GM13977 (cell line): Measurements from ENCODE around the gene C1orf159.

Source experiments
- DNase-seq: peaks from one replicate; pipeline ENCODE4 v3.0.0; 2012; ENCODE audit warnings: low spot score
- in situ Hi-C: fragments of 300-500 bp; cut with MboI; formaldehyde crosslinking; loops from one replicate; pipeline ENCODE4 v1.12.0; 2022; ENCODE audit warnings: low sequenced_read_pairs, low pct_unique_long_range_greater_than_20kb, mixed read lengths, inconsistent platforms; ENCODE audit not compliant: unreplicated experiment
- TF ChIP-seq, protein P1 (sequence below): IDR thresholded peaks from 2 replicates; pipeline ENCODE4 v1.5.1; 2012; ENCODE audit warnings: mild to moderate bottlenecking, control low read depth; ENCODE audit not compliant: insufficient read depth; ENCODE audit errors: extremely low read depth, missing control alignments

The C1orf159 gene

DNA sequence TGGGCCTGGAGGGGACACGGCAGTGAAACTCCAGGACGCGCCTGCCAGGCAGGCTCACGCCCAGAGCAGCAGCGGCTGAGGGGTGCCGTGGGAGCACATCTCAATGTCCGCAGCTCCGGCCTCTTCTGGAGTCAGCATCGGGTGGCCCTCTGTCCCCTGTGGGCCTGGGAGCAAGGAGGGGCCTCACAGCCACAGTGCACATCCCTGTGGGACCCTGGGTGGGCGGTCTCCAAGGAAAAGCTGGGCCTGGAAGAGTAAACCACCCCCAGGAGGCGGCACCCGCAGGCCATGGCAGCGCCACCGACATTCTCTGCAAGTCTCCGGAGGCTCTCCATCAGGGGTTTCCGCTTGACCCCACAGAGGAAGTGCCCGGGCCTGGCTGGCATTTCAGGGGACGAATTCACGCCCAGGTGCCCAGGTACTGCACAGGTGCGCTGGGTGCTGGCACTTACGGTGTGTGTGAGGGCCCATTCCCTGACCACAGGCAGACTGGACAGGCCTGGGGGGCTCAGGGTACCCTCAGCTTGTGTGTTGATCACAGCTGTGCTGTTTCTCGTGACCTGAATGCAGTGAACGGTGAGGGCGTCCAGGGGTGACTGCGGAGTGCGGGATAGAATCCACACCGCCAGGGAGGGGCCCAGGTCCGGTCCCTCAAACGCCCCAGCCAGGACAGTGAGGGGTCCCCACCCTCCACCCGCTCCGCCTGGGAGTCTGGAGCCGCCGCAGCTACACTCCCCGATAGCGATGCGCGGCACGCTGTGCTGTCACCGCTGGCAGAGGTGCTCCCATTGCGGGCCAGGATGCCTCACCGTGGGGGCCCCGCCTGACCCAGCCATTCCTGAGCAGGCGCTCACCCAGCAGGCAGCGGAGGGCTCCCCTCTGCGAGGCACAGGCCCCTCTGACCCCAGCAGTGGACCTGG, 25.2 kb downstream of the C1orf159 start:
- TF ChIP-seq, protein P1, sequence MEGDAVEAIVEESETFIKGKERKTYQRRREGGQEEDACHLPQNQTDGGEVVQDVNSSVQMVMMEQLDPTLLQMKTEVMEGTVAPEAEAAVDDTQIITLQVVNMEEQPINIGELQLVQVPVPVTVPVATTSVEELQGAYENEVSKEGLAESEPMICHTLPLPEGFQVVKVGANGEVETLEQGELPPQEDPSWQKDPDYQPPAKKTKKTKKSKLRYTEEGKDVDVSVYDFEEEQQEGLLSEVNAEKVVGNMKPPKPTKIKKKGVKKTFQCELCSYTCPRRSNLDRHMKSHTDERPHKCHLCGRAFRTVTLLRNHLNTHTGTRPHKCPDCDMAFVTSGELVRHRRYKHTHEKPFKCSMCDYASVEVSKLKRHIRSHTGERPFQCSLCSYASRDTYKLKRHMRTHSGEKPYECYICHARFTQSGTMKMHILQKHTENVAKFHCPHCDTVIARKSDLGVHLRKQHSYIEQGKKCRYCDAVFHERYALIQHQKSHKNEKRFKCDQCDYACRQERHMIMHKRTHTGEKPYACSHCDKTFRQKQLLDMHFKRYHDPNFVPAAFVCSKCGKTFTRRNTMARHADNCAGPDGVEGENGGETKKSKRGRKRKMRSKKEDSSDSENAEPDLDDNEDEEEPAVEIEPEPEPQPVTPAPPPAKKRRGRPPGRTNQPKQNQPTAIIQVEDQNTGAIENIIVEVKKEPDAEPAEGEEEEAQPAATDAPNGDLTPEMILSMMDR, result no peak
- in situ Hi-C loops, result no loop called here
- no peak for DNase-seq

DNA sequence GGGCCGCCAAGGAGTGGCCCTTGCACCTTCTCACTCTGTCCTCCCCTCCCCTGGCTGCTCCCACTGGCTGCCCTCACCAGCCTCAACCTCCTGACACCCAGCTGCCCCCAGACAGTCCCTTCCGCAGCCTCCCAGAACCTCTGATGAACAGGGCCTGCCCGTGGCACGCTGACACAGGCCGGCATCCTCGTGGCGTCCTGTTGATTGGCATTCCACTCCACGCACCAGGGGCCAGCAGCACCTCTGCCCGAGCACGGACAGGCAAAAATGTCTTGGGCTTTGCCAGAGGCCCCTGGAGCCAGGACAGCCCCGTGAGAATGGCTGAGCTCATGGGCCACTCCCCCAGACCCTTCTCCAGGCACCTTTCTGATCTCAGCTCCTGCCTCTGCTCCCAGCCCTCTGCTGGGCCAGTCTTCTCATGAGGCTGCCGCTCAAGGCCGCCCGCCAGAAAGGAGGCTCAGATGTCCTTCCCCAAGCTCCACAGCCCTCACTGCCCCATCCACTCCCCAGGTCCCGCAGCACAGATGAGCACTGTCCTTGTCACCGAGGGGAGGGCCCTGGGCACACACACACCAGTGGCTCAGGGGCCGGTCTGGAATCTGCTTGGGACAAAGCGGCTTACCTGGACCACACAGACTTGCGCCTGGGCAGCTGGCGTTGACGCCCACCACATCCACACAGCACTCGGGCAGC, 26.0 kb downstream of the C1orf159 start:
- no peak for DNase-seq
- TF ChIP-seq, protein P1, result no peak
- in situ Hi-C loops, result no loop called here

DNA sequence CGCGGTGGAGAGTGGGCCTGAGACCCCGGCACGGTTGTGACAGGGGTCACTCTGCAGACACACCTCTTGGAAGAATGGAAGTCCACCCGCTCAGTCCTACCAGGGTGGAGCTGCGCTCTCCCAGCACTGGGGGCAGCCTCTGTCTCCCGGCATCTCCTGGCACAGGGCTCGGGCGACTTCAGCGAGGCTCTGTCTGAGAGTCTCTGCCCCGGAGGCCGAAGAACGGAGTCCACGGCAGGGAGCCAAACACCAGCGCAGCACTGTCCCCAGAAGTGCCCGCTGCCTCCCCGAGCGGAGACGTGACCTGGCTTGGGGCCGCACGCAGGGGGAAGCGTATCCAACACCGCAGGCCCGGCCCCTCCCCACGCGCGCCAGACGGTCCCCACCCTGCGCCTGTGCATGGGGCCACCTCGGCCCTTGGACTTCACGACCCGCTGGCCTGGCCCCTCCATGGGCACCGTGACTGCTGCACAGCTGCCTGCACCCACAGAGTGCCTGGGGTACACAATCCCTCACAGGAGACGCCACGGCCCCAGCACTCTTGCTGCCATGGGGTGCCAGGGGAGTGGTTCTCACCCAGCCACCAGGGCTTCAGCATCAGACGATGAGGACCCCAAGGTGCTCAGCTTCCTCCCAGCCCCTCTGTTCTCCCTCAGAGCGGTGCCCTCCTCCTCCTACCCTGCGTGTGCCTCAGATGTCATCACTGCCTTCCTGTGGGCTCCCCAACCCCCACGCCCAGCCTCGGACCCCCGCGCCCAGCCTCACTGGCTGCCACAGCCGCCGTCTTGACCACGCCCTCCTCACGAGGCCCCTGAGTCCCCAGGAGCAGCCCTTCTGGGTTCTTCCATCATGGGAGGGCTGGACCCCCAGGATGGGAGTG, 26.8 kb downstream of the C1orf159 start:
- in situ Hi-C loops, result no loop called here
- DNase-seq, result no peak
- TF ChIP-seq, protein P1, result no peak

DNA sequence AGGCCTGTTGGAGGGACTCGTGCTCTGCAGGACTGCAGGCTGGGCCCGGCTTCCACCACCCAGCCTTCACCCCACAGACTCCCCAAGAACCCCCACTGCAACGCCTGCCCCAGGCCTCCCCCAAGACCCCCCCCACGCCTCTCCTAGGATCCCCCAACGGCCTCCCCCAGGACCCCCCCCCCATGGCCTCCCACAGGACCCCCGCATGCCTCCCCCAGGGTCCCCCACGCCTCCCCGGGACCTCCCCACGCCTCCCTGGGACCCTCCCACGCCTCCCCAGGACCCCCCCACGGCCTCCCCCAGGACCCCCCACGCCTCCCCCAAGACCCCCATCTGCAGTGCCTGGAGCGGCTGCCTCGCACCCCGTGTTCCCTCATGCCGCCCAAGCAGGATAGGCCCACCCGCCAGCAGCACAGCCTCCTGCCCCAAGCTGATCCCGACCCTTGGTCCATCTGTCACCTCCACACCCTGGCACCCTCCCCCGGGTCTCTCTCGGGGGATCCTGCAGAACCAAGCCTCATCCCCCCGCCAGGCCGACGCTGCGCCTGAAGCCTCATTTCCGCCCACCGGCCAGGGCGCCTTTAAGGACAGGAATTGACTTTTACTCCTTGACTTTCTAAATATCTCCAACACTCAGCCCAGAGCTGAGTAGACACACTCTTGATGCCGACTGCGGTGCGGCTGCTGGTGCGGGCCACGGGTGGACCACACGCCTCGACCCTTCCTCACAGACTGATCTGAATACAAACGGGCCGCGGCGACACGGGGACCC, 27.7 kb downstream of the C1orf159 start:
- TF ChIP-seq, protein P1, result no peak
- no peak for DNase-seq
- in situ Hi-C loops, result no loop called here

GRCh38 chr1:1087351-1088028, 28.4 kb downstream of the C1orf159 start:
- in situ Hi-C loops, result no loop called here
- TF ChIP-seq, protein P1, result no peak
- DNase-seq, result no peak
